ENCODE measurements around the gene RPS4Y2. TPM values are rescaled to one million over a fixed set of nuclear protein-coding genes. Genes with fewer than 3 reads are reported as not detected.

Gene RPS4Y2
- total RNA-seq, 1 experiment from 2014 or later = not detected

DNA sequence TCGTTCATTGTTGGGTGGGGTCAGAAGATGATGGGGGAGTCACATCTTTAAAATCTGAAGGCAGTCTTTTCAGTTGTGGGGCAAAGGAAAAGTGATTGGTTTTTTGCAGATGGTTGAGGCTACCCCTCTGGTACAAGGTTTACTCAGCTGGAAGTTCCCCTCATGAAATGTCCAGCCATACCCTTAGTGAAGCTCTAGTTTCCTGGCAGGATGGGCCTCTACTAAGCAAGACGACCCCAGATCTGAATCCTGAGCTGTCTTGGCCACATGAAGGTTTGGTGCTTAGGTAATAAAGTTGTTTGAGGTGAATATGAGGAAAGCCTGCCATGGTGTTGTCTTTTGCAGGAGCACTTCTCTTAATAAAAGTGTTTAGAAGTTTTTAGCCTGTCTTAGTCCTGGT, 9.2 kb downstream of the RPS4Y2 start:
- Histone ChIP-seq H3K36me3 (ENCODE audit: insufficient read depth, low read length, poor library complexity, severe bottlenecking) (no peaks in the 10 kb centered on the region), H3K27ac (ENCODE audit: low read depth, low read length, poor library complexity, severe bottlenecking) (no peak overlapping the region), H3K27me3 (replicated peaks; ENCODE audit: insufficient read depth, low read depth, low read length, poor library complexity) (no peaks in the 10 kb centered on the region), H3K9me3 (ENCODE audit: low read depth, low read length, poor library complexity, severe bottlenecking) (no peaks in the 10 kb centered on the region), H3K4me3 (ENCODE audit: low read depth, low read length, poor library complexity, severe bottlenecking) (no peak overlapping the region), H3K4me1 (ENCODE audit: insufficient read depth, low read length, poor library complexity, severe bottlenecking) (no peaks in the 10 kb centered on the region)
- DNase-seq (ENCODE audit: low spot score) = no peak
- ChIA-PET POLR2A (ENCODE audit: low non-redundant PET) (no interaction called here), CTCF (no interaction called here)
- no TSS peak for BruUV-seq (replicated peaks)
- TF ChIP-seq EZH2 (IDR thresholded peaks at IDR 0.05; ENCODE audit: borderline replicate concordance, low read depth, low read length, poor library complexity, severe bottlenecking) = no peak
- TF ChIP-seq, protein P1, sequence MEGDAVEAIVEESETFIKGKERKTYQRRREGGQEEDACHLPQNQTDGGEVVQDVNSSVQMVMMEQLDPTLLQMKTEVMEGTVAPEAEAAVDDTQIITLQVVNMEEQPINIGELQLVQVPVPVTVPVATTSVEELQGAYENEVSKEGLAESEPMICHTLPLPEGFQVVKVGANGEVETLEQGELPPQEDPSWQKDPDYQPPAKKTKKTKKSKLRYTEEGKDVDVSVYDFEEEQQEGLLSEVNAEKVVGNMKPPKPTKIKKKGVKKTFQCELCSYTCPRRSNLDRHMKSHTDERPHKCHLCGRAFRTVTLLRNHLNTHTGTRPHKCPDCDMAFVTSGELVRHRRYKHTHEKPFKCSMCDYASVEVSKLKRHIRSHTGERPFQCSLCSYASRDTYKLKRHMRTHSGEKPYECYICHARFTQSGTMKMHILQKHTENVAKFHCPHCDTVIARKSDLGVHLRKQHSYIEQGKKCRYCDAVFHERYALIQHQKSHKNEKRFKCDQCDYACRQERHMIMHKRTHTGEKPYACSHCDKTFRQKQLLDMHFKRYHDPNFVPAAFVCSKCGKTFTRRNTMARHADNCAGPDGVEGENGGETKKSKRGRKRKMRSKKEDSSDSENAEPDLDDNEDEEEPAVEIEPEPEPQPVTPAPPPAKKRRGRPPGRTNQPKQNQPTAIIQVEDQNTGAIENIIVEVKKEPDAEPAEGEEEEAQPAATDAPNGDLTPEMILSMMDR (conservative IDR thresholded peaks at IDR 0.05; ENCODE audit: low read depth, low read length) = no peak
- intact Hi-C loops (cut with micrococcal nuclease; ENCODE audit: unreplicated experiment) = no loop called here

DNA sequence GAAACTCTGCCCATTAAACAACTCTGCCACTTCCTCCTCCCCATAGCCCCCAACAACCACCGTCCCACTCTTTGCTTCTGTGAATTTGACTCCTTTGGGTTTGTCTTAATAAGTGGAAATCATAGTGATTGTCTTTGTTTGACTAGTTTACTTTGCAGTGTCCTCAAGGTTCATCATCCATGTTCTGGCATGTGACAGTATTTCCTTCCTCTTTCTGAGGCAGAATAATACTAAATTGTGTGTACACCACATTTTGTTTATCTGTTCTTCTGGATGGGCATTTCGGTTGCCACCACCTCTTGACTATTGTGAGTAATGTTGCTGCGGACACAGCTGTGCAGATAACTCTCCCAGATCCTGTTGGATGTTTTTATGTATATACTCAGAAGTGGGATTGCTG, 14.8 kb downstream of the RPS4Y2 start:
- POLR2A ChIA-PET (ENCODE audit: low non-redundant PET) = no interaction called here
- Histone ChIP-seq H3K4me3 (ENCODE audit: low read depth, low read length, poor library complexity, severe bottlenecking) (no peak overlapping the region), H3K27me3 (replicated peaks; ENCODE audit: insufficient read depth, low read depth, low read length, poor library complexity) (no peaks in the 10 kb centered on the region), H3K4me1 (ENCODE audit: insufficient read depth, low read length, poor library complexity, severe bottlenecking) (no peaks in the 10 kb centered on the region), H3K36me3 (ENCODE audit: insufficient read depth, low read length, poor library complexity, severe bottlenecking) (no peaks in the 10 kb centered on the region), H3K27ac (ENCODE audit: low read depth, low read length, poor library complexity, severe bottlenecking) (no peak overlapping the region), H3K9me3 (ENCODE audit: low read depth, low read length, poor library complexity, severe bottlenecking) (no peaks in the 10 kb centered on the region)
- no peak for TF ChIP-seq EZH2 (IDR thresholded peaks at IDR 0.05; ENCODE audit: borderline replicate concordance, low read depth, low read length, poor library complexity, severe bottlenecking)
- TF ChIP-seq, protein P1 (conservative IDR thresholded peaks at IDR 0.05; ENCODE audit: low read depth, low read length) = no peak
- intact Hi-C loops (cut with micrococcal nuclease; ENCODE audit: unreplicated experiment) = no loop called here
- DNase-seq (ENCODE audit: low spot score) = no peak
- BruUV-seq (replicated peaks) = no TSS peak
- CTCF ChIA-PET = no interaction called here

DNA sequence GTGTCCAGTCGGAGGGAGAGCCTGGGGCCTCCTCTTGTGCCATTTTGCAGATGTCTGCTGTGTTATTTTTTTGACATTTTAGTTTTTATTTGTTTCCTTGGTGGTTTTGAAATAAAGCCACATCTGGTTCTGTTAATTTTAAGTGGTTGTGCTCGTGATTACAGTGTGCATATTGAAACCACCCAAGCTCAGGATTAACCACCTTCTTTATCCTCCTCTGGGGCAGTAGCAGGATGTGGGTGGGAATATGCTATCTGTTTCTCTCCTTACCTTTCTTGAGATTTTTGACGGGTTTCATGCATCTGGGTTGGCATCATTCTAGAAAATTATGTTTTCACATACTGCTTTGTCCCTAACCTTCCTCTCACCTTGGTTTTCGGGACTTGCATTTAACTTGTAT, 20.2 kb downstream of the RPS4Y2 start:
- no peak overlapping the region for H3K4me3 ChIP-seq (ENCODE audit: low read depth, low read length, poor library complexity, severe bottlenecking)
- POLR2A ChIA-PET (ENCODE audit: low non-redundant PET) = no interaction called here
- no peak for TF ChIP-seq EZH2 (IDR thresholded peaks at IDR 0.05; ENCODE audit: borderline replicate concordance, low read depth, low read length, poor library complexity, severe bottlenecking)
- TF ChIP-seq, protein P1 (conservative IDR thresholded peaks at IDR 0.05; ENCODE audit: low read depth, low read length) = no peak
- H3K27ac ChIP-seq (ENCODE audit: low read depth, low read length, poor library complexity, severe bottlenecking) = no peak overlapping the region
- H3K36me3 ChIP-seq (ENCODE audit: insufficient read depth, low read length, poor library complexity, severe bottlenecking) = no peaks in the 10 kb centered on the region
- intact Hi-C loops (cut with micrococcal nuclease; ENCODE audit: unreplicated experiment) = no loop called here
- H3K9me3 ChIP-seq (ENCODE audit: low read depth, low read length, poor library complexity, severe bottlenecking) = no peaks in the 10 kb centered on the region
- DNase-seq (ENCODE audit: low spot score) = no peak
- H3K27me3 ChIP-seq (replicated peaks; ENCODE audit: insufficient read depth, low read depth, low read length, poor library complexity) = no peaks in the 10 kb centered on the region
- no TSS peak for BruUV-seq (replicated peaks)
- no peaks in the 10 kb centered on the region for H3K4me1 ChIP-seq (ENCODE audit: insufficient read depth, low read length, poor library complexity, severe bottlenecking)
- CTCF ChIA-PET = no interaction called here
